GM20000 (cell line): ENCODE measurements around the gene NCK2.

Experiments
- DNase-seq: peaks from one replicate; pipeline ENCODE4 v3.0.0; 2012; ENCODE audit warnings: low spot score
- CTCF ChIP-seq: IDR thresholded peaks from 2 replicates; pipeline ENCODE4 v1.5.1; 2012; ENCODE audit warnings: mild to moderate bottlenecking, control low read depth; ENCODE audit errors: extremely low read depth, missing control alignments

NCK2 gene

GRCh38 chr2:105784589-105784988 is 39.9 kb downstream of the NCK2 start:
- TF ChIP-seq CTCF = no peak
- DNase-seq = no peak

- no peak for TF ChIP-seq CTCF
- DNase-seq = no peak
These were observed 40.6 kb downstream of the NCK2 start for GRCh38 chr2:105785095-105785847.

GRCh38 chr2:105786231-105787230 is 41.8 kb downstream of the NCK2 start:
- TF ChIP-seq CTCF = no peak
- no peak for DNase-seq

GRCh38 chr2:105787376-105788318 is 42.9 kb downstream of the NCK2 start:
- TF ChIP-seq CTCF = no peak
- no peak for DNase-seq

- no peak for TF ChIP-seq CTCF
- no peak for DNase-seq
These were observed 44.1 kb downstream of the NCK2 start for GRCh38 chr2:105788670-105789290.

GRCh38 chr2:105789745-105790460 is 45.2 kb downstream of the NCK2 start:
- peak; percentile 34 for DNase-seq
- TF ChIP-seq CTCF = peak; percentile 28
